Measurements from ENCODE around the gene SMAD2.
"Not testable (repeated sequence)": the region's sequence is repeated elsewhere in the genome, so short reads cannot be mapped to it uniquely, and the experiment has no call there.

SMAD2 gene

DNA sequence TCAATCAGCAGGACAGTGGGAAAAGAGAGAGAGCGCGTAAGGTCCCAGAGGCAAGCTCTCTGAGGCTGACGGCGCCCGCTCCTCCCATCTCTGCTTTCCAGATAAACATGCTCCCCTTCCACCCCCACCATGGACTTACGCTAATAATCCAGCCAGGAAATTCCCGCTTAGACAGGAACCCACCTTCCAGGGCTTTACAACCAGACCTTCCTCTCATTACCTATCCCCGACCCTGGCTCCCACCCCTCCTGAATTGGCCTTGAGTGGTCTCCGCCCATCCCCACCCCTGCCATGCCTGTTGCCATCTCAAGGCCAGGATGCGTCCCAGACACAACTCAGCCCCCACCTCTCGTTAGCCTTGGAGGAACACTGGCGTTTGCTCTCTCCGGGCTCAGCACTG is 131.1 kb downstream of the SMAD2 start:
- in situ Hi-C loops (cut with MboI; ENCODE audit: low sequenced_read_pairs), result no loop called here

DNA sequence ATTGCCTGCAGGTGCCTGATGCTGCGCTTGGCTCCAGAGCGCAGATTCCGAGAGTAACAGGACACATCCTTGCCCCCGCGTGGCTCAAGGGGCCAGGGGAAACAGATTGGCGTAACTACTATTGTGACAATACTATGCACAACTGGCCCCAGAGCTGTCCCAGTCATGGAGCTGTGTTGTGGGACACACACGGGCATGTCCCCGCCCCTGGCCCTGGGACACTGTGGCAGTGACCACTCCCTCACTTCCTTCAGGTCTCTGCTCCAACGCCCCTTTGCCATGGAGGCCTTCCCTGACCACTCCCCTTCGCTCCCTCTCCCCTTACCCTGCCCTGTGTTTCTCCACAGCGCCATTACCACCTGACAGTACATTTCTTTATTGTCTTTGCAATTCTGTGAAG is 132.1 kb downstream of the SMAD2 start:
- in situ Hi-C loops (cut with MboI; ENCODE audit: low sequenced_read_pairs), result no loop called here

DNA sequence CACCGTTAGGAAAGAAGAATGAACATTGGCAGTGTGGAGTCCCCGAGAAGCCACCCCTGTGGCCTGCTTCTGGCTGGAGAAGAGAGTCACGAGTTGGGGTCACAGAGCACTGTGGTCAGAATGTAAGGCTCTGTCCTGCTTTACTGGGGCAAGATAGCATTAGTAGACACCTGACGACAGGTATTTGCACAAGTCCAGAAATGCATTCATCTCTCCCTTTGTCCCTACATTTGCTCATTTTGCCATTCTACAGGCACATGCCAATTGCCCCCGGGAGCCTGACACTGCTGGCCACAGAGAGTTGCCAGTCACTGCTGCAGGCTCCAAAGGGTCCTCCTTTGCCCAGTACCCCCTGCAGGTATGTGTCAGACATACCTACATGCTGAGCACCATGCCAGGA is 133.3 kb downstream of the SMAD2 start:
- in situ Hi-C loops (cut with MboI; ENCODE audit: low sequenced_read_pairs), result no loop called here

DNA sequence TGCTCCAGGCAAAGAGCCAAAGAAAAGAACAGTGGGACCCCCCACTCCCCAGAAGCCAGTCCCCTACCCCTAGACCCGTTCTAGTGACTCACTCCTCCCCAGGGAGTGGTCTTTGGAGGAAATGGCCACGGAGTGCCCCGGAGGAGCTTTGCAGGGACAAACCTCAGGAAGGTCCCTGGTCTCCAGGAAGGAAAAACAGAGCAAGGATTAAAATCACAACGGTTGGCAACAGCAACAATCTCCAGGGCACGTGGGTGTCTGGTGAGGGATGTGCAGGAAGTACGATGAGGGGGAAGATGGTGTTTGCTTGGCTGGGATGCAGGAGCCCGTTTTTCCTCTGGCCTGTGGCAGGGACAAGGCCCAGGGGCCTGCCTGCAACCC is 135.0 kb downstream of the SMAD2 start:
- in situ Hi-C loops (cut with MboI; ENCODE audit: low sequenced_read_pairs), result no loop called here

DNA sequence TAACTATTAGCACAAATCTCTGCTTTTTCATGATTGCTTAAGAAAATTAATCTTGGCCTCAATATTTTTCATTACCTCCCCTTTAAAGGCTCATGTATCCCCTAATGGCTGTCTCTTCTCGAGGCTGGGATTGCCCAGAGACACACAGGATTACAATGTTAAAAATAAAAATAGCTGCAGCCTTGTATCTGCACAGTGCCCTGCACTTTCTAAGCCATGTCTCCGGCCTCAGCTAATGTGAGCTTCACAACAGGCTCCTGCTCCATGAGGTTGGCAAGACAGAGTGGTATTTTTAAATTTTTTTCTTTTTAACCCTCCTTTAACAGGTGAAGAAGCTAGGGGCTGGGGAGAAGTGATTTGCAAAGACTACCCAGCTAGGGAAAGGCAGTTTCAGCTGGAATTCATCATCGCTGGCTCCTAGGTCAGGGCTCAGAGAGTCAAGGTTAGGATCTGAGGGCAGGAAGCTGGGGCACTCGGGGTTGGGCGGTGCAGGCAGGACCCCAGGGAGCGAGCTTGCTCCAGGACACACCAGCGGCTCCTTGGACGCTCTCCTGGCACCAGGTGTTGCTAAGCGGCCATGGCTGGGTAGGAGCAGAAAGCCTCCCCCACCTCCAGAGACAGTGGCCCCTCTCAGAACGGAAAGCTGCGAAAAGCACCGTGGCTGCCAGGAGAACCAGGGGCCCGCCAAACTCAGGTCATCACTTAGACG is 135.6 kb downstream of the SMAD2 start:
- in situ Hi-C loops (cut with MboI; ENCODE audit: low sequenced_read_pairs), result no loop called here

DNA sequence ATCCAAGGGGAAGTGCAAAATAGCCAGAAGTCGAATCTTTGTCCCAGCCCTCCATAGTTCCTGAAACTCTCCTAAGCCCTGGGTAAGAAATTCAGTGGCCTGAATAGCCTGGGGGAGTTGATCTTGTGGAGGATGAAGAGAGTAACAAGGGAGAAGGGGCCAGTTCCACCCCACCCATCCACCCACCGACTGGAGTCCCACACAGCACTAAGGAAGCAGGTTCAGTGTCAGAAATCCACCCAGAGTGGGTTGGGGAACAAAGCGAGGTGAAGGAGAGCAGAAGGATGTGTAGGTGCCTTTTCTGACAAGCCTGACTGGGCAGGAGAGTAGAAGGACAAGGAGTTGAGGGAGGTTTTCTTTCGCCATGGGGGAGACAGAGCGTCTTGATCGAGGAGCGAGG is 136.8 kb downstream of the SMAD2 start:
- in situ Hi-C loops (cut with MboI; ENCODE audit: low sequenced_read_pairs), result no loop called here

DNA sequence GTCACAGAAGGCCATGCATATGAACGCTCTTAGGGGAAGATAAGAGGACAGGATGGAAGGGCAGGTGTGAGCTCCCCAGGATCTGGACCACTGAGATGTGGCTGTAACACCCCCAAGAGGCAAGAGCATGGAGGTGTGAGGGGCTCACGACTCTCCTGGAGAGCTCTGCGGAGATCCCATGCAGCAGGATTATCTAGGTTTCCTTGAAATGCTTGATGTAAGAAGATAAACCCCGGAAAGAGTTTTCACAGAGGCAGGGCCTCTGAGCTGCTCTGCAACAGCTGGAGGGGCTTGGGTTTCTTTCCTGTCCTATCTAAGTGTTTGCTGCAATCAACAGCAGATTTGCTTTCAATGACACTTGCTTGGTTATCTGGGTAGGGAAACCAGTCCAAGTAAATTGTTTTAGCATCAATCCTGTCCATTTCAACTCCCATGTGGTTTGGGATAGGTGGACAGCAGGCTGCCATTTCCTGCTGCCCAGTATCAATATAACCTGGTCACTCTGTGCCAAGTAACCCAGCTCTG is 138.9 kb downstream of the SMAD2 start:
- in situ Hi-C loops (cut with MboI; ENCODE audit: low sequenced_read_pairs), result no loop called here

DNA sequence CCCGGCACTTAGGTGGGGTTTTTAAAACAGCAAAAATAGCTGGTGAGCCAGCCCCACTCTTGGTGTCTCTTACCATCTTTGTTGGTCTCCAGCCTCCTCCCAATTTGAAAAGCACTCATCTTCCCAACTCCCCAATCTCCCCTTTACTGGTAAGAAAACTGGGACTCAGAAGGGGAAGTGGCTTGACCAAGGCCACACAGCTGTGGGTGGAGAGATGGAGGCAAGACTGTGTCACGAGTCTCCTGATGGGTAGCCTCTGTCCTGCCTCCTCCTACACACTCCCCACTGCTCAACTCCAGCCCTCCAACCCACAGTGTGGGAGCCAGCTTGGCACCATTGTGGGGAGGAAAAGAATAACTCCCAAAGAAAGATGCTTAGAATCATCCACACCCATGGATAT is 140.4 kb downstream of the SMAD2 start:
- in situ Hi-C loops (cut with MboI; ENCODE audit: low sequenced_read_pairs), result no loop called here

DNA sequence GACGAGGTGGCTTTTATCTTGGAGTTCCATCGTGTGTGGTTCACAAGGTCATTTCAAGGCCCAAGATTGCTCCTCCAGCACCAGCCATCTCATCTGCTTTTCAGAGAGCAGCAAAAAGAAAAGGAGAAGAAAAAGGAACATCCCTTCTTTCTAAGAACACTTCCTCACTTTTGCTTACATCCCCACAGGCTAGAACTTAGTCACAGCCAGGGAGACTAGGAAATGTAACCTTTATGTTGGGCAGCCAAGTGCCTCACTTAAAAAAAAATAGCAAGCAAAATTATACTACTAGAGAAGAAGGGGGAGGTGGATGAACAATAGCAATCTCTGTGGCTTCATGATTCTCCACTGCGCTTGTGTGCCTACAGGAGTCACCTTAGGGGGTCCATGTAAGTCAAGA is 141.8 kb downstream of the SMAD2 start:
- in situ Hi-C loops (cut with MboI; ENCODE audit: low sequenced_read_pairs), result no loop called here

DNA sequence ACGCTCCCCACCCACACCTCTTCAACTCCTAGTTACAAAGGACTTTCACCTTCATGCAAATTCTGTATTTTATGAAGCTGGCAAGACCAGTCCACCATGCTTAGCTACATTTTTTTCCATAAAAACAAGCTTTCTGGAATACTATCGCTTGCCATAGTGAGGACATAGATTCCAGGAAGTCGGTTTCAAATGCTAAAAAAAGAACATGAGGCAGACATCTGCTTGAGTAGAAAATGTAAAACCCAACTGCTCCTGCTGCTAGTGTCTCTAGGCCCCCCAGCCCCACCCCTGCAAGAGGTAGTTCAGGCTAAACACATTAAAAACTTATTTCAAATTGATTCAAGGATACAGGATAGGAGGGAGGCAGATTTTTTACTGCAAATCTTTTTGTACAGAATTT is 148.9 kb downstream of the SMAD2 start:
- in situ Hi-C loops (cut with MboI; ENCODE audit: low sequenced_read_pairs), result no loop called here

DNA sequence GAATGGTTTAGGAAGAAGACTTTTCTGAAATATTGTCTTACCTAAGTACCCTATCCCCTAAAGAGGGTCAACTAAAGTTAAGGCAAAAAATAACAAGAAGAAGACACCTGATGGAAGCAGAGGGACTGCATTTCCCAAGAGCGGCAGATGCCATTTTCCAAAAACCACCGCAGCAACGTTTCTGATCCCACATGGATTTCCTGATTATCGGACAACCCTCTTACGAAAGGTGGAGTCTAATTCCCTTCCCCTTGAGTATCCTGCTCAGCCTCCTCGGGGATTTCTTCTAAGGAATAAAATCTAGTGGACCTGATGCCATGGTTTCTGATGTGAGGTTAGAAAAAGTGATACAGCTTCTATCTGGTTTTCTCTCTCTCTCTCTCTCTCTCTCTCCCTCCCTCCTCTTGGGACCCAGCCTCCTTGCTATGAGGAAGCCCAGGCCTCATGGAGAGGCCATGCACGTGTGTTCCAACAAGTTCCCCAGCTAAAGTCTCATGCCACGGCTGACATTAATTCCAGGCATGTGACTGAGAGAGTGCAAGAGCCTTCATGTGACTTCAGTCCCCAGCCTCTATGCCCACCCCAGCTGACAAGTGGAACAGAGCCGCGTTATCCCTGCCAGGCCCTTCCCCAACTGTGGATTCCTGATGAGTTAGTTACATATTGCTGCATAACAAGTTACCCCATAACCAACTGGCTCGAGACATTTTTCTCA is 150.3 kb downstream of the SMAD2 start:
- in situ Hi-C loops (cut with MboI; ENCODE audit: low sequenced_read_pairs), result no loop called here

DNA sequence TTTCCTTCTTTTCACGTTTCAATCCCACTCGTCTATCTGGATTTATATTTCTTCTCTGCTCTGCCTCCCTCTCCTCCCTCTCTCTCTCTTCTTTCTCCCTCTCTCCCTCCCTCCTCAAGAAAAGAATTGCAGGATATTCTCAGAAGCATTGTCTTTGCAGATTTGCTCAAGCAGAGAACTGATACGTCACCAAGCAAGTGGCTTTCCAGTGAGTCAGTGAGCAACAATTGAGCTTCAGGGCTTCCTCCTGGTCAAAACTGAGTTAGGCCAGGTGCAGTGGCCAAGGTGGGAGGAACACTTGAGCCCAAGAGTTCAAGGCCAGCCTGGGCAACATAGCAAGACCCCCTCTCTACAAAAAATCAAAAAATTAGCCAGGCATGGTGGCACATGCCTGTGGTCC is 151.1 kb downstream of the SMAD2 start:
- in situ Hi-C loops (cut with MboI; ENCODE audit: low sequenced_read_pairs), result no loop called here

DNA sequence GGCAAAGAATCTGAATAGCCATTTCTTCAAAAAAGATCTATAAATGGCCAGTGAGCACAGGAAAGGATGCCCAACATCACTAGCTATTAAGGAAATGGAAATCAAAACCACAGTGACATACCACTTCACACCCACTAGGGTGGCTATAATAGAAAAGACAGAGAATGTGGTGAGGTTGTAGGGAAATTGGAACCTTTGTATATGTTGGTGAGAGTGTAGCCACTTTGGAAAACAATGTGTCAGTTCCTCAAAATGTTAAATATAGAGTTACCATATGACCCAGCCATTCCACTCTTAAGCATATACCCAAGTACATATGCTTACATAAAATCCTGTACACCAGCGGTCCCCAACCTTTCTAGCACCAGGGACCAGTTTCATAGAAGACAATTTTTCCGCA is 152.8 kb downstream of the SMAD2 start:
- in situ Hi-C loops (cut with MboI; ENCODE audit: low sequenced_read_pairs), result no loop called here

DNA sequence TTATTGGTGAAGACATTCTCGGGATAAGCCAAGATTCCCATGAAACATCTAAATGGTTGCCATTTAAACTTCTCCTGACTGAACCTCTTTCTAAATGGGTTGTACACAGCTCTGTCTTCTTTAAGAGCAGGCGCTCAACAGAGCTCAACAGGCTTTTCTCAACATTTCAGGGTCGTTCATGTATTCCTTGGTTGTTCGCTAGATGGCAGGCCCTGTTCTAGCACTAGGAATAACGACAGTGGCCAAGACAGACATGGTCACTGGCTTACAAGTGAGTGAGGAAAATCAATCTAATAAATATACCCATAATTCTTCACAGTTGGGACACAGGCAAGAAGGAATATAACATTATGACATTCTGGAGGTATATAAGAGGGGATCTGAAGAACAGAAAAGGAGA is 154.5 kb downstream of the SMAD2 start:
- in situ Hi-C loops (cut with MboI; ENCODE audit: low sequenced_read_pairs), result no loop called here

DNA sequence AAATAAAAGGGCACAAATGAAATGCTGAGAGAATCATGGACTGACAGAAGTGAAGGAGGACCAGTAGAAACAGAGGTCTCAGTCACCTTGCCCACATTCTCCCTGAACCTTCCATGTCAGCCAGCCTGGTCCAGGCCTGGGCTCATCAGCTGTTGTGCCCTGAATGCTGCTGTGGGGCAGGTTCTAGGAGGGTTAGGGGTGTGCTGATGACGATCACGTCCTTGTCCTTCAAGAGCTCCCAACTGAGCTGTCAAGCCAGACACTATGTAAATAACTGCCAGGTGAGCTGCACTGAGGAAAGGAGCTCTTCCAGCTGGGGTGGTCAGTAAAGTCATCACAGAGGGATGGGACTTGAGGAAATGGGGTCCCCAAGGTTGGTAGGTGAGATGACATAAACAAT is 156.5 kb downstream of the SMAD2 start:
- in situ Hi-C loops (cut with MboI; ENCODE audit: low sequenced_read_pairs), result no loop called here

DNA sequence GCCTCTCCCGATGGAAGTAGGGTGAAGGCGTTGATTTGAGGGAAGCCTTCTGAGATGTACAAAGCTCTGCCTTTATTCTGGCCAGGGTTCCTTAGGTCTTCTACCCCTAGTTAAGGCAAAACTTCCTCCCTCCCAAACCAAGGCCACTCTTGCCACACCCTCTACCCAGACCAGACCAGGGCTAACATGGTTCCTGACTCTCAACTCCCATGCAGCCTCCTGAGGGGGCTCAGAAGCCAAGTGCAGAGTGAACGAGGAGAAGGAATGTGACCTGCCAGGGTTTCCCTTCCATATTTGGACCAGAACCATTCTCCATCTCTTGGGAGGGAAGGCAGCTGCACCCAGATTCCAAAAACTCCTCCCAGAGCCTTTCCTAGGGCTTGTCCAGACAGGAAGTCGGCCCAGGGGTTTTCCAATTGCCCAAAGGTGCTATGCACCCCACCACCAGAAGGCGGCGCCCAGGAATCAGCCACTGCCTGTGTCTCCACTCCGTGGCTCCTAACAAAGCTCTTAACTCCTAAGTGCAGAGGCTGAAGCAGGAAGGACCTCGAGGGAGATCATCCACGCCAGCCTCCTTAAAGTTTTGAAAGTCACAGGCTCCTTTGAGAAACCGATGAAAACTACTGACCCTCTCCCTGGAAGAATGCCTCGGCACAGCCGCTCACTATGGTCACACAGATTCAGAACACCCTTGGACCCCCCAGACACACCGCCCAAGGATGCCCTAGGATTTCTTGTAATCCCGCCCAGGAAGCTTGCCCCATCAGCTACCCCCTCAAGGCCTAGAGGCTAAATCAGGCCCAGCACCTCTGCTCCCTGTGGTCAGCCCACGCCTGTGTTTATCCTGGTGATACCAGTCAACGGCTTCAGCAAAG is 157.8 kb downstream of the SMAD2 start:
- in situ Hi-C loops (cut with MboI; ENCODE audit: low sequenced_read_pairs), result no loop called here

DNA sequence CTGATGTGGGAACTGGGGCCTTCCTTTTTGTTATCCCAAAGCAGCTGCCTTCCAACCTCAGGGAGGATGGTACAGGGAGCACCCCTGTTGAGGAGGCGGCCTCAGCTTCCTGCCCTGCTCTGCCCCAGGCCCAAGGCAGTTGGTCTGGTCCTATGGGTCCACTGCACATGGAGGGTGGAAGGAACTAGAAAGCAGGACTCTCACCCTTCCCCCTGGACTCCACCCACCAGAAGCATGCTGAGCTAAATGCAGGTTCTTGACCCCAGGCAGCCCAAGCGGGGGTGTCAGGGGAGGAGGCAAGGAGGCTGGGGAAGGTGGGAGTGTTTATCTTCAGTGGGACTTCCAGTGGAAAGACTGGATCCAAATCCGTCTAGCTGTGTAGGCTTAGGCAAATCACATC is 158.5 kb downstream of the SMAD2 start:
- in situ Hi-C loops (cut with MboI; ENCODE audit: low sequenced_read_pairs), result no loop called here

DNA sequence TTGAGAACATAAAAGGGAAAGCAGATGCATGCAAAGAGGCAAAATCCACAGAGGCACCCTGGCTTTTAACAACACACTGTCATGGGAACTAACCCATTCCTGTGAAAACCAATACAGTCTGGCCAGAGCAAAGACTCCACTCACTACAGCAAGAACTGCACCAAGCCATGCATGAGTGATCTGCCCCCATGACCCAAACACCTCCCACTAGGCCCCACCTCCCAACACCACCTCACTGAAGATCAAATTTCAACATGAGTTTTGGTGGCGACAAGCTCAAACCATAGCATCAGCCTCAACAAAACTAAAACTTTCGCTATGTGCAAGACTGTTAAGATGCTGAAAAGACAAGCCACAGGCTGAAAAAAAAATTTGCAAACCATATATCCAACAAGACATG is 162.8 kb downstream of the SMAD2 start:
- in situ Hi-C loops (cut with MboI; ENCODE audit: low sequenced_read_pairs), result no loop called here

DNA sequence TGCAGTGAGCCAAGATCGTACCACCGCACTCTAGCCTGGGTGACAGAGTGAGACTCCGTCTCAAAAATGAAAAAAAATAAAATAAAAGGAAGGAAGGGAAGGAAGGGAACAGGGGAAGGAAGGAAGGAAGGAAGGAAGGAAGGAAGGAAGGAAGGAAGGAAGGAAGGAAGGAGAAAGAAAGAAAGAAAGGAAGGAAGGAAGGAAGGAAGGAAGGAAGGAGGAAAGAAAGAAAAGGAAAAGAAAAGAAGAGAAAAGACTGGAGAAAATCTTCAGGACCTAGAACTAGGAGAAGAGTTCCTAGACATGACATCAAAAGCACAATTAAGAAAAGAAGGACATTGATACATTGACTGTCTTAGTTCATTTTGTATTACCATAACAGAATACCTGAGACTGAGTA is 163.3 kb downstream of the SMAD2 start:
- in situ Hi-C loops (cut with MboI; ENCODE audit: low sequenced_read_pairs), result not testable (repeated sequence)
